ENCODE data around the gene APOH.

GRCh38 chr17:66229783-66230538 lies 746 bp upstream of the APOH start:
- TF ChIP-seq CTCF (IDR thresholded peaks at IDR 0.05): no peak
- TF ChIP-seq POLR2A (IDR thresholded peaks at IDR 0.05): no peak
